Measurements from ENCODE around the gene ADD1.
"Not testable (repeated sequence)": the region's sequence is repeated elsewhere in the genome, so short reads cannot be mapped to it uniquely, and the experiment has no call there.

Gene ADD1

GRCh38 chr4:2941138-2942036, 97.7 kb downstream of the ADD1 start:
- DNase-seq (ENCODE audit: insufficient read length, low spot score), result no peak
- no peak for FAIRE-seq

- no peak for DNase-seq (ENCODE audit: insufficient read length, low spot score)
- FAIRE-seq, result no peak
These were observed 98.4 kb downstream of the ADD1 start for GRCh38 chr4:2942037-2942531.

- DNase-seq (ENCODE audit: insufficient read length, low spot score) (no peak), FAIRE-seq (no peak)
These were observed 99.1 kb downstream of the ADD1 start for GRCh38 chr4:2942532-2943363.

GRCh38 chr4:2943364-2944090, 99.9 kb downstream of the ADD1 start:
- no peak for DNase-seq (ENCODE audit: insufficient read length, low spot score)
- no peak for FAIRE-seq

GRCh38 chr4:2944091-2944482, 100.4 kb downstream of the ADD1 start:
- FAIRE-seq (no peak), DNase-seq (ENCODE audit: insufficient read length, low spot score) (no peak)

GRCh38 chr4:2944586-2945526, 101.2 kb downstream of the ADD1 start:
- FAIRE-seq (no peak), DNase-seq (ENCODE audit: insufficient read length, low spot score) (no peak)

- DNase-seq (ENCODE audit: insufficient read length, low spot score); FAIRE-seq: not testable (repeated sequence)
These were observed 102.3 kb downstream of the ADD1 start for GRCh38 chr4:2945619-2946604.

- DNase-seq (ENCODE audit: insufficient read length, low spot score) (no peak), FAIRE-seq (no peak)
These were observed 103.4 kb downstream of the ADD1 start for GRCh38 chr4:2946812-2947600.

- no peak for FAIRE-seq
These were observed 104.3 kb downstream of the ADD1 start for GRCh38 chr4:2947926-2948325.

GRCh38 chr4:2948895-2949781, 105.5 kb downstream of the ADD1 start:
- no peak for FAIRE-seq
- DNase-seq (ENCODE audit: insufficient read length, low spot score), result no peak

More at GRCh38 chr4:2947926-2948325, 104.3 kb downstream of the ADD1 start:
- DNase-seq (ENCODE audit: insufficient read length, low spot score), result no peak

- FAIRE-seq (no peak), DNase-seq (ENCODE audit: insufficient read length, low spot score) (no peak)
These were observed 106.1 kb downstream of the ADD1 start for GRCh38 chr4:2949782-2950125.

GRCh38 chr4:2950221-2950989, 106.8 kb downstream of the ADD1 start:
- no peak for FAIRE-seq
- DNase-seq (ENCODE audit: insufficient read length, low spot score), result no peak

- DNase-seq (ENCODE audit: insufficient read length, low spot score) (no peak), FAIRE-seq (no peak)
These were observed 109.9 kb downstream of the ADD1 start for GRCh38 chr4:2953496-2953895.

GRCh38 chr4:2954358-2955185, 110.9 kb downstream of the ADD1 start:
- no peak for DNase-seq (ENCODE audit: insufficient read length, low spot score)
- FAIRE-seq, result peak; percentile 70

Measured in GM19239 (cell line).